IPS-18a (cell line): ENCODE data around the gene SLC25A45.

Source experiments
- H3K27ac ChIP-seq: one replicate; pipeline ENCODE4 v1.5.1; 2013; ENCODE audit warnings: low read length
- H3K27me3 ChIP-seq: one replicate; pipeline ENCODE4 v1.6.1; 2013; ENCODE audit warnings: mild to moderate bottlenecking, low read length; ENCODE audit not compliant: control insufficient read depth, insufficient read depth
- H3K36me3 ChIP-seq: one replicate; pipeline ENCODE4 v1.6.1; 2013; ENCODE audit warnings: low read depth, low read length; ENCODE audit not compliant: control insufficient read depth
- H3K4me1 ChIP-seq: one replicate; pipeline ENCODE4 v1.6.1; 2013; ENCODE audit warnings: low read depth, low read length; ENCODE audit not compliant: control insufficient read depth
- H3K4me3 ChIP-seq: one replicate; pipeline ENCODE4 v1.5.1; 2013; ENCODE audit warnings: low read length
- H3K9ac ChIP-seq: one replicate; pipeline ENCODE4 v1.6.1; 2013; ENCODE audit warnings: mild to moderate bottlenecking, low read length, moderate library complexity
- H3K9me3 ChIP-seq: one replicate; pipeline ENCODE4 v1.6.1; 2013; ENCODE audit warnings: low read depth, low read length; ENCODE audit not compliant: control insufficient read depth

SLC25A45 gene

DNA sequence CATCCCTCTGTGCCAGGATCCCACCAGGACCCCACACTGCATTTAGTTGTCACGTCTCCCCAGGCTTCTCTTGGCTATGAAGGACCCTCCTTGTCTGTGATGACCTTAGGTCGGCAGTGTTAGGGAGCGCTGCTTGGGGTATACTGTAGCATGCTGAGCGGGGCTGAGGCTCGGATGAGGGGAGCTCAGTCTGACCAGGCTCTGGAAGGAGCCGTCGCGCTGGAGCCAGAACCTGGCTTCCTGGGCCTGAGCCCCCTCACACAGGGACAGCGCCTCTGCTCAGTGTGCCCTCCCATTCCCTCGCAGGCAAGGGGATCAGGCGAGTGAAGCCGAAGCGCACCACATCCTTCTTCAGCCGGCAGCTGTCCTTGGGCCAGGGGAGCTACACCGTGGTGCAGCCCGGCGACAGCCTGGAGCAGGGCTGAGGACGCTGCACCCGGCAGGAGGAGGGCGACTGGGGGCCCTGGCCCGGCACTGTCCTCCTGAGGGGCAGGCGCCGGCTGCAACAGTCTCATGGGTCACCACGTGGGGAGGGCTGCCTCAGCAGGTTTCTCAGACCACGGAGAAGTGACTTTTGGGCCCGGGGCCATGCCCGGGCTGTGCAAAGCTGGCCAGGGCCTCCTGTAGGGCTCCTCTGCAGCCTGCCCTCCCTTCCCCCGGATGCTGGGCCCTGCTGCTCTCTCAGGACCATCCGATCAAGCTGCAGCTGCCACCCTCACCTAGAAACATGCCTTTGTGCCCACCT is 28.7 kb upstream of the SLC25A45 start:
- no peaks in the 10 kb centered on the region for H3K9me3 ChIP-seq
- H3K4me1 ChIP-seq: no peaks in the 10 kb centered on the region
- no peak overlapping the region for H3K4me3 ChIP-seq
- H3K27ac ChIP-seq: no peak overlapping the region
- no peaks in the 10 kb centered on the region for H3K36me3 ChIP-seq
- no peak overlapping the region for H3K9ac ChIP-seq
- H3K27me3 ChIP-seq: no peaks in the 10 kb centered on the region

DNA sequence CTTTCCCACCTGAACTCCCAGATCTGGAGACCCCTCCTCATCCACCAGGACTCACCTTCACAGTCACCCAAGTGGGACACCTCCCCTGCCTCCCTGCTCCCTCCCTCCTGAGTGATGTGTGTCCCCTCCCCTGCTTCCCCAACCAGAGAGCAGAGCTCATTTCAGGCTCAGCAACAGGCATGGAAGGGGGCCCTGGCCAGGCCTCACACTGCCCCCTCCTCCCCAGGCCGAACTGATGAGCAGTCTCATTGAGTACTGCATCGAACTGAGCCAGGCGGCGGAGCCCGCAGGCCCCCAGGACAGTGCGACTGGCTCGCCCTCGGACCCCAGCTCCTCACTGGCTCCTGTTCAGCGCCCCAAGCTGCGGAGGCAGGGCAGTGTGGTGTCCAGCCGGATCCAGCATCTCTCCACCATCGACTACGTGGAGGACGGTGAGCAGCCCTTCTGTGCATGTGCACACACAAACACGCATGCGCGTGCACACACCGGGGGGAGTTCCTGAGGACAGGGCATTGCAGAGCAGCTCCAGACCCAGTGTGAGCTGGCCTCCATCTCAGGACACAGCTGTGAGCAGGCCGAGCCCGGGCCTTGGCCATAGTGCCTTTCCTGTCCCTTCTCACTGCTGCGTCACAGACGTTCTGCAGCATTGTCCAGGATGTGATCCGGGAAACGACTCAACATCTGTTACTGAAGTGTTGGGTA is 22.3 kb upstream of the SLC25A45 start:
- Histone ChIP-seq H3K4me3 (no peak overlapping the region), H3K27ac (no peak overlapping the region), H3K9ac (no peak overlapping the region), H3K4me1 (peaks cover 3% of the 10 kb centered on the region), H3K36me3 (peaks cover 5% of the 10 kb centered on the region), H3K9me3 (no peaks in the 10 kb centered on the region), H3K27me3 (no peaks in the 10 kb centered on the region)

DNA sequence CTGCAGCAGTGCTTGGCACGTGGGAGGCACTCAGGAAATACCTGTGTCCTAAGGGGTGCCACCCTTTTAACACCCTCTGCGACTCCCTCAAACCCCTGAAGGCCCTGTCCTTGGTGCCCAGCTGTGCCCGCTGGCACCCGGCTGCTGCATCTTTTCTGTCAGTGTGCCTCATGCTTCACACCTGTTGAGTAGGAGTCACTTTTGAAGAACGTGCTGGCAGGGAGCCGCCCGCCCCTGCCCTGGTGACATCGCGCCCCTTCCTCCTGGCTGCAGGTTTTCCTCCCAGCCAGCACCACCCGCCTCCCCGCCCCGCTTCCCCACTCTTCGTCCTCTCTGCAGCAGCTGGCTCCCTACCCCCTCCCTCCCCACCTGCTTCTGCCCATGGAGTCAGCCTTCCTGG is 21.8 kb upstream of the SLC25A45 start:
- Histone ChIP-seq H3K4me3 (no peak overlapping the region), H3K27ac (no peak overlapping the region), H3K27me3 (no peaks in the 10 kb centered on the region), H3K9me3 (no peaks in the 10 kb centered on the region), H3K4me1 (peaks cover 3% of the 10 kb centered on the region), H3K36me3 (peaks cover 5% of the 10 kb centered on the region), H3K9ac (no peak overlapping the region)

DNA sequence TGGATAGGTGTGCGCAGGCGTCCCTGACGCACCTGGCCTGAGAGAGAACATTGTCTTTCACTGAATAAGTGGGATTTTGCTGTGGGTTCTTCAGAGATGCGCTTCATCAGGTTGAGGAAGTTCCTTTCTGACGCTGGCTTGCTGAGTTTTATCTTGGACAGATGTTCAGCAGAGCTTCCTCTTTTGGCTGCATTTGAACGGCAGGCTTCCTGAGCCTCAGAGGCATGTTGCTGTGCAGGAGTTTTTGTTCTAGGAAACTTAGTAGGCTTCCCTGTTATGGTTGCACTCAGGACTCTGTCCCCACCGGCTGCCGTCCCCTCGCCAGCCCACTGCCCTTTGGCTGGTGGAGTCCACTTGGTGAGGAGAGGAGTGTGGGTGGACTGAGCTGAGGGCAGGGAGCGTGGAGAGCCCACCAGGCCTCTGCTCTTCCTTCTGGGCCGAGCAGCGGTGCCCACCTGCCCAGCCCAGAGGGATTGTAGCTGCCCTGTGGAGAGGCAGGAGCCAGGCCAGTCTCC is 21.2 kb upstream of the SLC25A45 start:
- Histone ChIP-seq H3K27ac (no peak overlapping the region), H3K9ac (no peak overlapping the region), H3K4me3 (no peak overlapping the region), H3K36me3 (peaks cover 5% of the 10 kb centered on the region), H3K27me3 (no peaks in the 10 kb centered on the region), H3K9me3 (no peaks in the 10 kb centered on the region), H3K4me1 (peaks cover 3% of the 10 kb centered on the region)

DNA sequence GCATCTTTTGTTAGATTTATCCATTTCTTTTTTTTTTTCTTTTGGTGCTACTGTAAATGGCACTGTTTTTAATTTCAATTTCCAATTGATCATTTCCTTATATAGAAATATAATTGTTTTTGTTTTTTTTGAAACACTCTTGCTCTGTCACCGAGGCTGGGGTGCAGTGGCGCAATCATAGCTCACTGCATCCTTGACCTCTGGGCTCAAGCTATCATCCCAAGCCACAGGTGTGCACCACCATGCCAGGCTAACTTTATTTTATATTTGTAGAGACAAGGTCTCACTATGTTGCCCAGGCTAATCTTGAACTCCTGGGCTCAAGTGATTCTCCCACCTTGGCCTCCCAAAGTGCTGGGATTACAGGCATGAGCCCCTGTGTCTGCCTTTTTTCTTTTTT is 20.3 kb upstream of the SLC25A45 start:
- Histone ChIP-seq H3K9me3 (no peaks in the 10 kb centered on the region), H3K27me3 (no peaks in the 10 kb centered on the region), H3K4me3 (no peak overlapping the region), H3K4me1 (peaks cover 3% of the 10 kb centered on the region), H3K27ac (no peak overlapping the region), H3K9ac (no peak overlapping the region), H3K36me3 (peaks cover 5% of the 10 kb centered on the region)

DNA sequence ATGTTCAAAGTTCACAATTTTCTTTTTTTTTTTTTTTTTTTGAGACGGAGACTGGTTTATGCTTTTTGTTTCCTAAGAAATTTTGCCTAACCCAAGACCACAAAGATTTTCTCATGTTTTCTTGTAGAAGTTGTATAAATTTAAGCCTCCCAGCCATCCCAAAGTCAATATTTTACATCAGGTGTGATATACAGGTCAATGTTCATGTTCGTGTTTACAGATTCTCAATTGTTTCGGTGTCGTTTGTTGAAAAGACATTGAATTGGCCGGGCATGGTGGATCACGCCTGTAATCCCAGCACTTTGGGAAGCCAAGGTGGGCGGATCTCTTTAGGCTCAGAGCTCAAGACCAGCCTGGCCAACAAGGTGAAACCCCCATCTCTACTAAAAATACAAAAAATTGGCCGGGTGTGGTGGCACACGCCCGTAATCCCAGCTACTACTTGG is 19.4 kb upstream of the SLC25A45 start:
- Histone ChIP-seq H3K27me3 (no peaks in the 10 kb centered on the region), H3K4me1 (peaks cover 3% of the 10 kb centered on the region), H3K9me3 (no peaks in the 10 kb centered on the region), H3K27ac (no peak overlapping the region), H3K9ac (no peak overlapping the region), H3K4me3 (no peak overlapping the region), H3K36me3 (peaks cover 5% of the 10 kb centered on the region)

DNA sequence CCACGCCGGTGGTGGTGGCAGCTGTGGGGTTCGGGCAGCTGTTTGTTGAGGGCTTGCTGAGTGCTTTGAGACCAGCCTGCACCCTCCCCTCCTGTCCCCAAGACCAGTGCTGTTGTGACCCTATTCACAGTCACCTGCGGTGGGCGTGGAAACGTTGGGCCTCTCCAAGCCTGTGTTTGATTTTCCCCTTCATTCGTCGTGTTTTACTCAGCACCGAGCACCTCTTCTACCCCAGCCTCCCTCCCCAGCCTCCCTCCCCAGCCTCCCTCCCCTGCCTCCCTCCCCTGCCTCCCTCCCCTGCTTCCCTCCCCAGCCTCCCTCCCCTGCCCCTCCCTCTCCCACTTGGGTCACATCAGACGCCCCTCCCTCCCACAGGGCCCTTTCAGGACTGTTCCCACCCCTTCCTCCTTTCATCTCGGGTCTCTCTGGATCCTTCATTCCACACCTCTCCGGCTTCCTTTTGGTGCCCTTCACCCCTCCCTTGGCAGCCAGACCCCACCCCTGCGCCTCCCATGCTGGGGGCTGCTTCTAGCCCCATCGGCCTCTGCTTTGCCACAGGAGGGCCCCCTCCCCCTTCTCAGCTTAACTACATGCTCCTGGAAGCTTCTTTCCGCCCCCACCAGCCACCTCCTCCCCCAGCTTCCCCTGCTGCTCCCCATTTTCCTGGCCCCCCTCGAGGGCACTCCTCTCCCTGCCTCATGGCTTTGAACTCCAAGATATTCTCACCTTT is 18.8 kb upstream of the SLC25A45 start:
- peaks cover 3% of the 10 kb centered on the region for H3K4me1 ChIP-seq

DNA sequence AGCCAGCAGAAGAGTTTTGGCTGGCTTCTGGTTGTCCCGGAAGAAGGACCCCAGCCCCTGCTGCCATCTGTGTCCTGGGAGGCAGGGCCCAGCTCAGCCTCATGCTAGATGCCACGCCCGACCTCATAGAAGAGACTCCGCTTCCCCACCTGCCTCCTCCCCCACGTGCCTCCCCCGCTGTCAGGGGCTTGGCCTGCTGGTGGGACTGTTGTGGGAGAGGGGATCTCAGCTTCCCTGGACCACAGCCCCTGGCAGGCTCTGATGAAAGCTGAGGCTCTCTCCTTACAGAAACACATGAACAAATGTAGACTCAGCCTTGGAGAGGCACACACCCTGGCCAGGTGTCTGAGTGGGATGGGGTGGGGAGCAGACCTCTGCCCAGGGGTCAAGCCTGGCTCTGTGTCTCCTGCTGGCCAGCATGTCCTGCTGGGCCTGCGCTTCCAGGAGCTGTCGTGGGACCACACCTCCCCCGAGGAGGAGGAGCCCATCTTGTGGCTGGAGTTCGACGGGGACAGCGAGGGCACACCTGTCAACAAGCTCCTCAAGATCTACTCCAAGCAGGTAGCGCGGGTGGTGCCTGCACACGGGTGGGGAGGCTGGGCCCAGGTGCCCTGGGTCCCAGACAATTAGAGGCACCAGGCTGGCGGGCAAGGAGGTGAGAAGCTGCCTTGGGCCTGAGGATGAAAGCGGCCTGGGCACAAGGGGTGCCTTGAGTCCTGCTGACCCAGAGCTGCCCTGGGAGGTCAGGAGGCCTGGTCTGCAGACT is 18.0 kb upstream of the SLC25A45 start:
- H3K36me3 ChIP-seq: peaks cover 5% of the 10 kb centered on the region
- no peak overlapping the region for H3K4me3 ChIP-seq
- H3K9me3 ChIP-seq: no peaks in the 10 kb centered on the region
- H3K27me3 ChIP-seq: no peaks in the 10 kb centered on the region
- no peak overlapping the region for H3K9ac ChIP-seq
- peaks cover 3% of the 10 kb centered on the region for H3K4me1 ChIP-seq
- H3K27ac ChIP-seq: no peak overlapping the region

More for the DNA sequence above, 18.8 kb upstream of the SLC25A45 start:
- Histone ChIP-seq H3K9ac (no peak overlapping the region), H3K27me3 (no peaks in the 10 kb centered on the region), H3K27ac (no peak overlapping the region), H3K9me3 (no peaks in the 10 kb centered on the region), H3K36me3 (peaks cover 5% of the 10 kb centered on the region), H3K4me3 (no peak overlapping the region)

DNA sequence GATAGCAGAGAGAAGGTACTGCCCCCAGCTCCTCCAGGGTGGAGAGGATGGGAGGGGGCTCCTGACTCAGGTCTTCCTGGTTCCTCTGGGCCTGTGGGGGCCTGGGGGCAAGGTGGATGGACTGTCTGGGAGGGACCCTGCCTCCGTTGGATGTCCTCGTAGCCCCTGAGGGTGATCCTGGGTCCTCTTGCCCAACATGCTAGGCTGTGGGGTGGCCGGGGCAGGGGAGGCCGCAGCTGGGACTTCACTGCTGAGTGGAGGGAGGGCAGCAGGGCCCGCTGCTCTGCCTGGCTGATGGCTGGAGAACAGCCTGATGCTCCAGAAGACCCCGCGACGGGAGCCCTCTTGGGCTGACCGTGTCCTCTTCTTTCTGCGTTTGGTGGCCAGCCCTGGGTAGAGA is 17.4 kb upstream of the SLC25A45 start:
- peaks cover under 1% of the 10 kb centered on the region for H3K36me3 ChIP-seq
- H3K27ac ChIP-seq: no peak overlapping the region
- no peaks in the 10 kb centered on the region for H3K27me3 ChIP-seq

DNA sequence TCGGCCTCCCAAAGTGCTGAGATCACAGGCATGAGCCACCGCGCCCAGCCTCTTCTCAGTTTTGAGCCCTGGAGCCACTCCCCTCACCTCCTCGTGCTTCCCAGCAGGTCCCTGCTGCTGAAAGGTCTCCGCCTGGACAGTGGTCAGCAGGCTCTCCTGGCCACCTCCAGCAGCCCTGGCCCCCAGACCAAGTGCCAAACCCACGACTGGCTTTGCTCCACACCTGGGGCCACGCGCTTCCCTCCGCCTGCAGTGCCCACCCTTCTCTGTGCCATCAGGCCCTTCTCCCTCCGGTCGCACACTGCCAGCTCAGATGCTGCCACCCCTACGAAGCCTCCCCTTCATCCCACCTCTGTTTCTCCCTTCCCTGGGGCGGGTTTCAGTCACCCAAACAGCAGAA is 16.8 kb upstream of the SLC25A45 start:
- Histone ChIP-seq H3K9me3 (no peaks in the 10 kb centered on the region), H3K4me3 (no peak overlapping the region), H3K36me3 (no peaks in the 10 kb centered on the region), H3K9ac (no peak overlapping the region), H3K4me1 (peaks cover 3% of the 10 kb centered on the region), H3K27ac (no peak overlapping the region), H3K27me3 (no peaks in the 10 kb centered on the region)

More for the DNA sequence above, 17.4 kb upstream of the SLC25A45 start:
- Histone ChIP-seq H3K4me3 (no peak overlapping the region), H3K9ac (no peak overlapping the region), H3K9me3 (no peaks in the 10 kb centered on the region), H3K4me1 (peaks cover 3% of the 10 kb centered on the region)

DNA sequence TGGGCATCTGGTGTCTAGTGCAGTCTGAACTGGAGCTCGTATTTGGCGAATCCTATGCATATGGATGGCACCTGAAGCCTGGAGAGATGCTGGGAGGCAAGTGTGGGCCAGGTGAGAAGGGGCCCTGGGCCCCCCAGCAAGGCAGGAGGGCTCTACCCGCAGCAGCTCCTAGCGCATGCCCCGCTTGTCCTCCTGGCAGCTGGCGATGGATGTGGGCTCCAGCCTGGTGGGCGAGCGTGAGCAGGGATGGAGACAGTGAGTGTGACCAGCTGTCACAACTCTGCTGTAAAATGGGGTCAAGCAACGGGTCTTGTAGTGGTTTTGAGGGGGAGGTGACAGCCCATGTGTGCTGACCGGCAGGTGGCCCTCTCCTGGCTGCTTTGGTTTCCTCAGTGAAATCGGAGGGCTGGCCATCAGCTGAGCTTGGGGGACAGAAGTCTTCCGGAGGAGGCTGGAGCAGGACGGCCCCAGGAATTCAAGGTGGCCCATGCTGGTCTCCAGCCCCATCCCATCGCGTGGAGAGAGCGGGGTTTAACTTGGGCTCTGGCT is 16.0 kb upstream of the SLC25A45 start:
- Histone ChIP-seq H3K4me1 (peaks cover 3% of the 10 kb centered on the region), H3K9me3 (no peaks in the 10 kb centered on the region), H3K27me3 (no peaks in the 10 kb centered on the region), H3K4me3 (no peak overlapping the region), H3K9ac (no peak overlapping the region), H3K36me3 (no peaks in the 10 kb centered on the region), H3K27ac (no peak overlapping the region)
